Tibial artery (tissue), 4 donors: Measurements from ENCODE around the gene TCEAL2.
"Not testable (repeated sequence)": the region's sequence is repeated elsewhere in the genome, so short reads cannot be mapped to it uniquely, and the experiment has no call there.

Experiments used
- DNase-seq, 2 donors: peaks; one replicate each; pipeline ENCODE4 v3.0.0-alpha.2; 2019
- H3K27ac ChIP-seq, 2 donors: fragments of 200-600 bp; sonication (generic) in 1 of 2; 1 replicate in 1 of 2; 2 replicates in 1 of 2; pipeline ENCODE4 v1.5.1; 2018 to 2019; ENCODE audit warnings: mild to moderate bottlenecking in 1 of 2
- H3K27me3 ChIP-seq, 2 donors: fragments of 200-600 bp; sonication (generic) in 1 of 2; one replicate each; pipeline versions ENCODE4 v1.5.1 to v1.6.0; 2016 to 2019
- H3K36me3 ChIP-seq, 3 donors: fragments of 200-600 bp; sonication (generic) in 2 of 3; one replicate each; pipeline ENCODE4 v1.5.1; 2016 to 2019; ENCODE audit warnings: mild to moderate bottlenecking in 2 of 3
- H3K4me1 ChIP-seq, 4 donors: fragments of 200-600 bp; sonication (generic) in 2 of 4; 1 replicate in 3 of 4; 2 replicates in 1 of 4; pipeline ENCODE4 v1.5.1; 2016 to 2019
- H3K4me3 ChIP-seq, 2 donors: fragments of 200-600 bp; sonication (generic) in 1 of 2; 1 replicate in 1 of 2; 2 replicates in 1 of 2; pipeline ENCODE4 v1.5.1; 2018 to 2019; ENCODE audit warnings: mild to moderate bottlenecking in 2 of 2
- H3K9me3 ChIP-seq, 3 donors: fragments of 200-600 bp; sonication (generic) in 1 of 3; one replicate each; pipeline ENCODE4 v1.5.1; 2016 to 2019
- intact Hi-C: fragments of 100-400 bp; cut with DNase I; formaldehyde crosslinking; loops from one replicate; pipeline ENCODE4 v1.15.0; 2023; ENCODE audit warnings: low total_unique reads
- TF ChIP-seq, protein P1 (sequence below), 2 experiments: fragments of 200-600 bp in 1 of 2; fragments of 450-650 bp in 1 of 2; IDR thresholded peaks; one replicate each; pipeline ENCODE4 v1.5.1; 2017 to 2019; ENCODE audit warnings: antibody characterized with exemption in 2 of 2, mild to moderate bottlenecking in 1 of 2, moderate library complexity in 1 of 2

Gene TCEAL2

DNA sequence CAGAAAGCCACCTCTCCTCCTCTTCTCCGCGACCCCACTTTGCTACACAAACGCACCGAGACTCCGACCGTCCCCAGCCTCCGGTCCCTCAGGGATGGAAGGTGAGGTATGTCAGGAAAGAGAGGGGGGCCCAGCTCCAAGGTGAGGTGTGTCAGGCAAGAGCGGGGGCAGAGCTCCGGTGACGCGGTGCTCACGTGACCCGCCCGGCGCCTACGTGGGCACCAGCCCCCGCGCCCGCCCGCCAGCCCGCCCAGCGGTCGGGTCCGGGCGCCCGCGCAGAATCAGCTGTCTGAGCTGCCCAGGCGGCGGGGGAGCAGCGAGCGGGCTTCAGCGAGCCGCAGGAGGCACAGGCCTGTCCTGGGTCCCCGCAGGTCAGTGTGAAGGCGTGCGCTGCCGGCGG lies at the start of gene TCEAL2:
TSS of gene TCEAL2 (plus strand) at position 244 of the 400 bp plus-strand sequence. CDS start 1,152 bp downstream, outside the sequence.
- DNase-seq, H3K36me3 ChIP-seq, H3K4me1 ChIP-seq, H3K9me3 ChIP-seq, intact Hi-C loops, H3K27me3 ChIP-seq: not testable (repeated sequence)
- Histone ChIP-seq H3K4me3 (peak within 1 kb of the TSS; percentile 46 to 53), H3K27ac (peak within 1 kb of the TSS; percentile 61 to 62)

DNA sequence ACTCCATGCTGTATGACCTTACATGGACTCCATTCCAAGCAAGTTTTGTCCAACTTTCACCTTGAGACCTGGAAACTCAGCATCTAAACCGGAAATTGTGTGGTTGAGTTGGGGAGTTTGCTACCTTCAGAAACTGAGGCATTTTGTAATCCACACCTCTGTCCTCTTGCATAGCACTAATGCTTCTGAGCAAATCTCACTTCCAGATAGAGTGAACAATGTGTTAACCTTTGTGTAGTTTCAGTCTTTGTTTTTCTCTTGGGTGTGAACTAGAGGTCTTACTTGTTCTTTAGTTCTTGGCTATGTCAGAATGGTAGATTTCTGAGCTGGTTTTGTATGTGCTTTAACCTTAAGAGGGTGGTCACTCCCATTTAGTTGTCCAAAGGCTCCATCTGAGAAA lies 48.1 kb upstream of the TCEAL2 start:
- Histone ChIP-seq H3K4me3 (no peak overlapping the region), H3K36me3 (no peaks in the 10 kb centered on the region), H3K27me3 (no peaks in the 10 kb centered on the region), H3K4me1 (no peaks in the 10 kb centered on the region), H3K9me3 (no peaks in the 10 kb centered on the region), H3K27ac (no peak overlapping the region)
- no peak for DNase-seq
- intact Hi-C loops = no loop called here
- TF ChIP-seq, protein P1, sequence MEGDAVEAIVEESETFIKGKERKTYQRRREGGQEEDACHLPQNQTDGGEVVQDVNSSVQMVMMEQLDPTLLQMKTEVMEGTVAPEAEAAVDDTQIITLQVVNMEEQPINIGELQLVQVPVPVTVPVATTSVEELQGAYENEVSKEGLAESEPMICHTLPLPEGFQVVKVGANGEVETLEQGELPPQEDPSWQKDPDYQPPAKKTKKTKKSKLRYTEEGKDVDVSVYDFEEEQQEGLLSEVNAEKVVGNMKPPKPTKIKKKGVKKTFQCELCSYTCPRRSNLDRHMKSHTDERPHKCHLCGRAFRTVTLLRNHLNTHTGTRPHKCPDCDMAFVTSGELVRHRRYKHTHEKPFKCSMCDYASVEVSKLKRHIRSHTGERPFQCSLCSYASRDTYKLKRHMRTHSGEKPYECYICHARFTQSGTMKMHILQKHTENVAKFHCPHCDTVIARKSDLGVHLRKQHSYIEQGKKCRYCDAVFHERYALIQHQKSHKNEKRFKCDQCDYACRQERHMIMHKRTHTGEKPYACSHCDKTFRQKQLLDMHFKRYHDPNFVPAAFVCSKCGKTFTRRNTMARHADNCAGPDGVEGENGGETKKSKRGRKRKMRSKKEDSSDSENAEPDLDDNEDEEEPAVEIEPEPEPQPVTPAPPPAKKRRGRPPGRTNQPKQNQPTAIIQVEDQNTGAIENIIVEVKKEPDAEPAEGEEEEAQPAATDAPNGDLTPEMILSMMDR (IDR thresholded peaks at IDR 0.05) = no peak

DNA sequence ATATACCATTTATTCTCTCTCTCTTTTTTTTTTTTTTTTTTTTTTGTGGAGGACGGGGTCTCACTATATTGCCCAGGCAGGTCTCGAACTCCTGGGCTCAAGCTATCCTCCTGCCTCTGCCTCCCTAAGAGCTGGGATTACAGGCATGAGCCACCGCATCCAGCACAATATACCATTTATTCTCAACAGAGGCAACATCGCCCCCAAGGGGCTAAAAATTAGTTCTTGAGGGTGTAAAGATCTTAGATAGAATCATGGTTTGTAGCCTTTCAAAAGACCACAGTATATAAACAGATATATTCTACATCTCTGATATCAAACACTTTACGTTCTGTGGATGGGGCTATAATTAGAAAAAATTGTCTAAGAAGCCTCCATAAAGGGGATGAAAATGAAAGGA lies 39.8 kb upstream of the TCEAL2 start:
- no peaks in the 10 kb centered on the region for H3K27me3 ChIP-seq
- peaks cover 0 to 4% (median 0%) of the 10 kb centered on the region in 3 donors for H3K9me3 ChIP-seq
- H3K27ac ChIP-seq = no peak overlapping the region
- no peak for DNase-seq
- H3K36me3 ChIP-seq = no peaks in the 10 kb centered on the region
- no peaks in the 10 kb centered on the region for H3K4me1 ChIP-seq
- H3K4me3 ChIP-seq = no peak overlapping the region
- intact Hi-C loops = no loop called here
- TF ChIP-seq, protein P1 (IDR thresholded peaks at IDR 0.05) = no peak

DNA sequence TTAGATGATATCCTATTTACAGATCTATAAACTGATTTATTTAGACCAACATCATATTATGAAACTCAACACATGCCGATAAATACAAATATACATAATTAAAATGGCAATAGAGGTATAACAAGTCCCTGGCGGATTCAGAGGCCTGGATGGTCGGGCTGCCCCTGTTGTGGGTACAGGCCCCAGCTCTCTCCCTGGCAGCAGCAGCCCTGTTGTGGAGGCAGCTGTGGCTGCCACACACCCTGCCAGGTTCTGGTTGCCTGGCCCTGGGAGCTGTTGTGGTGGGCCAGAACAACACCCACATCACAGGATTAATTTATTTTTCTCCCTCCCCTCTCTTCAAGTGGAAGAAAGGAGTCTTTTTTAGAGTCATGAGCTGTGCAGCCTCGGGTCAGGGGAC lies 12.1 kb upstream of the TCEAL2 start:
- Histone ChIP-seq H3K27ac (no peak overlapping the region), H3K4me1 (no peaks in the 10 kb centered on the region), H3K27me3 (no peaks in the 10 kb centered on the region), H3K9me3 (peaks cover 0 to 7% (median 6%) of the 10 kb centered on the region in 3 donors), H3K36me3 (no peaks in the 10 kb centered on the region), H3K4me3 (no peak overlapping the region)
- no peak for DNase-seq
- TF ChIP-seq, protein P1 (IDR thresholded peaks at IDR 0.05) = no peak
- intact Hi-C loops = no loop called here

DNA sequence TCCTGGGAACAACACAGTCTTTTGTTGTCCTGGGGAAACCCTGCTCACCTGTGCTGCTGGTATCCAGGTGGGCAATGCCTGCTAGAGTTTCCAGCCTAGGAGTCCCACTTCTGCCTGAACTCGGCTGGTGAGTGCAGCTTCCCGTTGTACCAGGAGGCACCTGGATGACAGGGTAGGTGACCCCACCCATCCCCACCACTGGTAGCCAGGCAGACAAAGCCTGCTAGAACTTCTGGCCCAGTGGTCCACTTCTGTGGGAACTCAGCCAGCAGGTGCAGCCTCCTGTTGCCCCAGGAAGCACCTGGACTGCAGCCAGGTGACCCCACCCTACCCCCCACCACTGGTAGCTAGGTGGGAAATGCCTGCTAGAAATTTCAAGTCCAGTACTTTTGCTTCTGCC lies 9.7 kb upstream of the TCEAL2 start:
- H3K4me1 ChIP-seq = no peaks in the 10 kb centered on the region
- H3K9me3 ChIP-seq = peaks cover 0 to 7% (median 6%) of the 10 kb centered on the region in 3 donors
- no peak for DNase-seq
- intact Hi-C loops = no loop called here
- H3K27ac ChIP-seq = no peak overlapping the region
- H3K4me3 ChIP-seq = no peak overlapping the region
- H3K27me3 ChIP-seq = no peaks in the 10 kb centered on the region
- no peaks in the 10 kb centered on the region for H3K36me3 ChIP-seq
- TF ChIP-seq, protein P1 (IDR thresholded peaks at IDR 0.05) = no peak

DNA sequence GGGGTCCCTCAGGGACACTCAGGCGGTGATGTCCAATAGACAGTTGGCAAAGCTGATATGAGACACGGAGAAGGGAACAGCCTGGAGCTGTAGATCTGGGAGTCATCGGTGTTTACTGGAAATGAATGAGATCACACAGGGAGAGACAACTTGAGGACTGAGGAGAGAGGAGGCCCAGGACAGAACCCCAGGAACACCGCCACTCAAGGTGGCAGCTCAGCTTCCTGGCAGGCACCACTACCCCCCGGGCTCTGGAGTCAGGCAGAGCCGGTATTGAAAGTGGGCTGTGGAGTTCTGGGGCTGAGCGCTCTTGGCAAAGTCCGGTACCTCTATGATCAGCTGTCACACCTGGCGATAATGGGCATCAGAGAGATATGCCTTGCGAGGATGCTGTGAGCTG lies 465 bp upstream of the TCEAL2 start:
- peak overlapping the region; percentile 54 to 58 for H3K27ac ChIP-seq
- H3K27me3 ChIP-seq, H3K4me1 ChIP-seq, H3K36me3 ChIP-seq, DNase-seq, H3K9me3 ChIP-seq, intact Hi-C loops: not testable (repeated sequence)
- H3K4me3 ChIP-seq = peak overlapping the region; percentile 46 to 53

DNA sequence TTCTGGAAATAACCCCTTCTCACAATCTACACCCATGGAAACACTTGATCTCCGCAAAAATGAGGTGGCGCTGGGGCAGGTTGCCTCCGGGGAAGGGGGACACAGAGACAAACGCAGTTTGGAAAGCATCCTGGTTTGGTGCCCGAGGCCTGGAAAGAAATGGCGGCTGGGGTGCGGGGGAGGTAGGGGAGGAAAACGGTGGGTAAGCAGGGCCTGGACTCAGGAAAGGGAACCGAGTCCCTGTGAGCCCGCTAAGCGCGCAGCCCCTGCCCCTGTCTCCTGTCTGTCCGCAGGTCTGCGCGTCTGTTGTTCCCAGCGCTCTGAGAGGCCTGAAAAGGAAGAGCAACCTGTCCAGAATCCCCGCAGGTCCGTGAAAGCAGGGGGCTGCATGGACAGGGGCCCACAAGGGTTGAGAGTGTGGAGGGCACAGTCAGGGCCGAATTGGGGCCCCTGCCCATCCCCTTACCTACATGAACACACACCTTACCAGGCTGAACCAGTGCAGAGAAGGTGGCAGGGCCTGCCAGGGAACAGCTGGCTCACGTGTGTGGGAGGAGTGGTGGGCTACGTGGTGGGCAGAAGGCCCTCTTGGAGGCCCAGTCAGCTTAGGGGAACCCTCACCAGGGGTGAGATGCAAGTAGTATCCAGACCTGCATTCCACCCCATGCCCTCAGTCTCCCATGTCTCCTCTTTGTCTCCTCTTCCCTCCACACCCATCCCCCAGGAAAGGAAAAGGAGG lies 770 bp downstream of the TCEAL2 start:
- H3K9me3 ChIP-seq, H3K27me3 ChIP-seq, DNase-seq, H3K36me3 ChIP-seq, H3K4me1 ChIP-seq, intact Hi-C loops: not testable (repeated sequence)
- peak overlapping the region; percentile 61 to 62 for H3K27ac ChIP-seq
- H3K4me3 ChIP-seq = peak overlapping the region; percentile 46 to 53
